Lung microvascular endothelial cell (primary cell): ENCODE results near the gene PLEKHG4. TPM values are rescaled to one million over a fixed set of nuclear protein-coding genes. Genes with fewer than 3 reads are reported as not detected.
A peak's percentile ranks its signal among the peaks of the same experiment; 100 is the strongest.

Experiments
- DNase-seq, 2 donors: peaks; one replicate each; pipeline versions ENCODE4 v3.0.0 to v3.0.0-alpha.2; 2010; ENCODE audit warnings: low read depth in 2 of 2
- total RNA-seq: library from RNA; depleted of rRNA; stranded (reverse); fragments of >200 nt; gene quantifications from 2 replicates; pipeline ENCODE4 v1.2.1, GENCODE V29; 2014

PLEKHG4 gene, protein sequence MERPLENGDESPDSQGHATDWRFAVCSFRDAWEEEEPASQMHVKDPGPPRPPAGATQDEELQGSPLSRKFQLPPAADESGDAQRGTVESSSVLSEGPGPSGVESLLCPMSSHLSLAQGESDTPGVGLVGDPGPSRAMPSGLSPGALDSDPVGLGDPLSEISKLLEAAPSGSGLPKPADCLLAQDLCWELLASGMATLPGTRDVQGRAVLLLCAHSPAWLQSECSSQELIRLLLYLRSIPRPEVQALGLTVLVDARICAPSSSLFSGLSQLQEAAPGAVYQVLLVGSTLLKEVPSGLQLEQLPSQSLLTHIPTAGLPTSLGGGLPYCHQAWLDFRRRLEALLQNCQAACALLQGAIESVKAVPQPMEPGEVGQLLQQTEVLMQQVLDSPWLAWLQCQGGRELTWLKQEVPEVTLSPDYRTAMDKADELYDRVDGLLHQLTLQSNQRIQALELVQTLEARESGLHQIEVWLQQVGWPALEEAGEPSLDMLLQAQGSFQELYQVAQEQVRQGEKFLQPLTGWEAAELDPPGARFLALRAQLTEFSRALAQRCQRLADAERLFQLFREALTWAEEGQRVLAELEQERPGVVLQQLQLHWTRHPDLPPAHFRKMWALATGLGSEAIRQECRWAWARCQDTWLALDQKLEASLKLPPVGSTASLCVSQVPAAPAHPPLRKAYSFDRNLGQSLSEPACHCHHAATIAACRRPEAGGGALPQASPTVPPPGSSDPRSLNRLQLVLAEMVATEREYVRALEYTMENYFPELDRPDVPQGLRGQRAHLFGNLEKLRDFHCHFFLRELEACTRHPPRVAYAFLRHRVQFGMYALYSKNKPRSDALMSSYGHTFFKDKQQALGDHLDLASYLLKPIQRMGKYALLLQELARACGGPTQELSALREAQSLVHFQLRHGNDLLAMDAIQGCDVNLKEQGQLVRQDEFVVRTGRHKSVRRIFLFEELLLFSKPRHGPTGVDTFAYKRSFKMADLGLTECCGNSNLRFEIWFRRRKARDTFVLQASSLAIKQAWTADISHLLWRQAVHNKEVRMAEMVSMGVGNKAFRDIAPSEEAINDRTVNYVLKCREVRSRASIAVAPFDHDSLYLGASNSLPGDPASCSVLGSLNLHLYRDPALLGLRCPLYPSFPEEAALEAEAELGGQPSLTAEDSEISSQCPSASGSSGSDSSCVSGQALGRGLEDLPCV
- 5.8 and 10.2 TPM in 2 replicates for total RNA-seq

DNA sequence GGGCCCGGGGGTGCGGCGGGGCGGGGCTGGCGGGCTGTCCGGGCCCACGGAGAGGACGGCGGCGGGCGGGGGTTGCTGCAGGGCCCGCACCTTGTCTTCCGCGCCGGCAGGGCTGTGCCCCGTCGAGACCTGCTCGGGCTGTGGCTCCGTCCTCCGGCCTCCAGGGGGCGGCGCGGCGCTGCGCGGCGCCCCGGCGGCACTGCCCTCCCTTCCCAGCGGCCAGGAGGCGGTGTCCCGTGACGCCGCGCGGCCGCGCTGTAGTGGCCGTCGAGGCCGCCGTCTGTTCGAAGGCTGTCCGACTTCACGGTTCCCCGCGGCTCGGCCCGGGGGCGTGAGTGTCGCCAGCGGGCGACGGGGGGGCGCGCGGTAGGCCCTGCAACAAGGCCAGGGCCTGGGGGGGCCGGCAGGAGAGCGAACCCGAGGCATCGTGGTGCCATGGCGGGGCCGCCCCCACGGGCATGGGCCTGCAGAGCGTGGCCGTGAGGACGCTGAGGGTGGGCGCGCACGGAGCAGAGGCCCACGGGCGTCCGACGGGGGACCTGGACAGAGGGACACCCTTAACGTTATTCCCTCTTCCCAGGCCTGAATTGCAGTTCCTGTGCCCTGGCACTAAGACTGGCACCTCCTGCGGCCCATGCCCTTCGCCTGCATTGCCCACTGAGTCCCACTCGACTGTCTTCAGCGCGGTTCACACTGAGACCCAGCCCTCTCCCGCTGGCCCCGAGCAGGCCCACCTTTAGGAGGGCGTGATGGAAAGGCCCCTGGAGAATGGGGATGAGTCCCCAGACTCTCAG is at the start of gene PLEKHG4:
PLEKHG4 (plus strand) TSS at position 237 of the 794 bp plus-strand sequence; CDS start at position 750, 513 bp downstream.
- DNase-seq, result peak; percentile 82 to 83

DNA sequence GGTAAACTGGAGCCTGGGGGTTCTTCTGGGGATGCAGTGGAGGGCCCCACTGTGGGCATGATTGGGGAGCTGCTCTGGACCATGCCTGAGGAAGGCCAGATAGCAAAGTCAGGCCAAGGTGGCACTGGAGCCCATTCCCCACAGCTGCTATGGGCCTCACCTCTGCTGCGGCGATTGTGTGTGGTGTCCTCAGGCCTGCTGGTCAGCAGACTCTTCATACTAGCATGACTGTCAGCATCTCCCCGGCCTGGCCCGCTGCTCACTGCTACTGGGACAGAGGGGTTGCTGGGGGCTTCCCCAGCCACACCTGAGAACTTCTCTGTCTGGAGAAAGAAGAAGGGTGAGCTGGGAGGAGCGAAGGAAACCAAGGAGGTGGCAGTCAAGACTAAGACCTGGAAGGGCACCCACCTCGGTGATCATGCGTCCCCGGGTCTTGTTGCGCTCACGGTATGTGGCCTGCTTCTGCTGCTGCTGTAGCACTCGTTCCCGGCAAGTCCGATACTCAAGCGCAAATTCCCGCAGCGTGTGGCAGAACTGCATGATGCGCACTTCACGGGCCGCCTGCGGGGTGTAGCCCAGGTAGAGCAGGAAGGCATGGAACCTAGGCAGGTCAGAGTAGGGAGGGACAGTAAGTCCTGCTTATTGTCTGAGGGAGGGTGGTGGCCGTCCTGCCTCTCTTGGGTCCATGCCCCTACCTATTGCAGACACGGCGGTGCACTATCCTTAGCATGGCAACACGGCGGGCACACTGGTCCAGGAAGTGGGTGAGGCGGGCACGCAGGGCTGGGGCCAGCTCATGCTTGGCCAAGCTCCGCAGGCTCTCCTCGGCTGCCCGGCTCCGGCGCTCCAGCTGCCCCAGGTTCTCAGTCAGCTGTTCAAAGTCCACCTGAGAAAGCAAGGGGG is 49.2 kb upstream of the PLEKHG4 start:
- no peak for DNase-seq

DNA sequence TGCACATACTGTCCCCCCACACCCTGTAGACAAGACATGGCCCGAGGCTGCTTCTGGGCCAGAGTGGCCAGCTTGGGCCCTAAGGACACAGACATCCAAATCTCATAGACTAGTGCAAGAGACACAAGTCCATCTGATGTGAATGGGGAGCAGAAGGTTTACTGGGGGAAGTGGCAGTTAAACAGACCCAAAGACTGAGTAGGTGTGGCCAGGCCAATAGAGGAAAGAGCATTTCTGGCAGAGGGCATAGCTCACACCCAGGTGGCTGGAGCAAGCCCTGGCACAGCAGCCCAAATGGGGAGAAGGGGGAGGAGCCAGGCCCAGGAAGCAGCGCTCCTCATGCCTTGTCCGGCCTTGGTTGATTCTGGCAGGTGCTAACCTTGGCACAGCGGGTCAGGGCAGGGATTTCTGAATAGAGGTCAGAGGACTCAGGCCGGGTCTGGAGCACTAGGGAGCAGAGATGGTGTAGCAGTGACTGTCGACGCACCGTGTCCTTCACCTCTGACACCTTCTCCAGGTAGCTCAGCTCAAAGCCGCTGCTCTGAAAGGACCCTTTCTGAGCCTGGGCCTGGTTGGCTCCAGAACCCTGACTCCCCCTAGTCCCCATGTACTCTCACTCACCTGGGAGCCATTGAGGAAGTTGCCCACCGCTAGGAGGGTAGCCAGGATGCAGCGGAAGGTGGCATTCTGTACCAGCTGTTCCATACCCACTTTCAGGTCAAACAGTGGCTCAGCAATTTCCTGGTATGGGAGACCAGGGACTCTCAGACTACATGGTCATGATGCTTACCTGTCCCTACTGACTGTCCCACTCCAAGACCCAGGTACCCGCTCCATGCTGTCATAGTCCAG is 48.3 kb upstream of the PLEKHG4 start:
- DNase-seq, result no peak

DNA sequence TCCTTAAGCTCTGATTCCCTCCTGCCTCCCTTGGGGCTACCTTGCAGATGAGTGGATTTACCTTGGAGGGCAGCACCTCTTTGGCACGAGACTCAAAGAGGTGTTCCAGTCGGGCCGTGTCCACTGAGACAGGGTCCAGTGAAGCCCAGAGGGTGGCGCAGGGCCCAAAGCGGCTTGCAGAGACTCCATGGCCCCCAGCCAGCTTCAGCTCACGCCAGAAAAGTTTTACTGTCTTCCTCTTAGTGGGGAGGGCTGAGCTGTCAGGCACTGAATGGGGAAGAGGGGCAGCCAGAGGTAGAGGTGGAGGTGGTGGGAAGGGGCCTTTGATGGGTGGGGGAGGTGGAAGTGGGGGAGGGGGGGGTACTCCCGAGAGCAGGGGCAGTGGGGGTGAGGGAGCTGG is 45.7 kb upstream of the PLEKHG4 start:
- DNase-seq, result no peak

DNA sequence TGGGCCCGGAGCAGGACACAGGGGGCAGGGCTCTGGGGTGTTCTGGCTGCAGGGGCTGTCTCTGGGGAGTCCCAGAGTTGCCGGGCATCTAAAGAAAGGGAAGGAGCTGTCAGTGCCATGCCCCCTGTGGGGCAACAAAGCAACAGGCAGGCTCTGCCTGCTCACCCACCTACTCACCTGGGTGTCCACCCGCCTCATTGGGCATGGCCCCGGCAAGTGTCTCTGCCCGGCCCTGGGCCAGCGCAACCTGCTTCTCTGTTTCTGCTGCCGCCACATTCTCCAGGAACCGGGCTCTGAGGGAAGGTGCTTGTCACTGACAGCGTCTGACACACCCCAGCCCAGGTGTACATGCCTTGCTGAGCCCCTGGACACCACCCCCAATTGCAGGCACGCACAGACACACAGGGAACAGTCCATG is 45.1 kb upstream of the PLEKHG4 start:
- DNase-seq, result no peak

DNA sequence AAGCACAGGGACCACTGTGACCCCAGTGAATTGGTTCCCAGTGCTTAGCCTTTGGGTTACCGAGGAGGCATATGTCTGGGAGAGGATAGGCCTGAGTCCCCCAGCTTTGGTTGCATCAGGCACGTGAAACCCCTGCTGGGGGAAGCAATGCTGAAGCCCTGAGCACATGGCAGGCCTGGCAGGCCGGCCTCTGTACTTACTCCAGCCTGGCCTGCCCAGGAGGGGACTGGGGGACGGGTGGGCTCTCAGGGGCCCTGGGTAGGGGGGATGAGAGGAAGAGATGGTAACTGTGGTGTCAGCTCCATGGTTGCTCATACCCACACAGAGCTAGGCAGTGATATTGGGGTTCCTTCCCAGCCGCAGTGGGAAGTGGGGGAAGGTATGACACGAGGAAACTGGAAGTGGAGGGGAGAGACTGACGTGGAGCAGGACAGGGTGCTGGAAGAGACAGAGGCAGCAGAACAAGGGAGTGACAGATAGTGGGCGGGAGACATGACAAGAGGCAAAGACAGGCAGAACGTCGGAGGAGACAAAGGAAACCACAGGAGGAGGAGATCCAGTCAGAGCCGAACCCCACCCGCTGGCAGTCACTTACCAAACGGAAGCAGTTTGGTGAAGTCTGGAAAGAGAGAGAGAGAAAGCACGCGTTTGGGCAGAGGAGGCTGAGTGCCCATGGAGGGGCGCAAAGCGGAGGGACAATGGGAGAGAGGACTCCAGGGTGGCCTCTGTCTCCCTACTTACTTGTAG is 43.3 kb upstream of the PLEKHG4 start:
- no peak for DNase-seq

DNA sequence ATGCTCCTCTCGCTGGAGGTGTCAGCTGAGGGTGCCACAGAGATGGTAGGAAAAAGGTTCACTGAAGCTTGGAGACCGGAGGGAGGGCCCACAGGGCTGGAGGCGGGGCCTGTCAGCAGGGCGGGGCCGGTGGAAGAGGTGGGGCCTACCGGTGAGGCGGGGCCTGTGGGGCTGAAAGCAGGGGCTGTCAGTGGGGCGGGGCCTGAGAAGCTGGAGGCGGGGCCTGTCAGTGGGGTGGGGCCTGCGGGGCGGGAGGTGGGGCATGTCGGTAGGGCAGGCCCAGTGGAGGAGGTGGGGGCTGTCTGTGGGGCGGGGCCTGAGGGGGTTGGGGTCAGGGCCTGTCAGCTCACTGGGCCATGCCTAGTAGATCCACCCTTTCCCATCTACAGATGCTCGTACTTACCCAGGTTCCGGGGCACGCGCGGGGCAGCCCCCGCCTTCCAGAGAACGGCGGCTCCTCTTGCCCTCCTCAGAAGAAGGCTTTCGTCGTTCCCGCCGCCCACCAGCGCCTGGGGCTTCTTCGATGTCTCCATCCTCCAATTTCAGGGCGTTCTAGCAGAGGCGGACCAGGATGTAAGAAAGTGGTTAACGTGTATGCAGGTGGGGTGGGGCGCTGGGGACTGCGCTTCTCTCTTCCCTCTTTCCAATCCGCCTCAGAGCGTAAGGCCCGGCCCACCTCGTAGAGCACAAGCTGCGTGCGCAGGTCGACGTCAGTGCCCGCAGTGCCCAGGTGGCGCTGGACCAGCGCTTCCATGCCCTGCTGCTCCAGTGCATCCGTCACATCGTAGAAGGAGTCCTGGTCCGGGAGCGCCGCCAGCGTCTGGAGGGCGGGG is 42.6 kb upstream of the PLEKHG4 start:
- DNase-seq, result peak; percentile 72 to 77

DNA sequence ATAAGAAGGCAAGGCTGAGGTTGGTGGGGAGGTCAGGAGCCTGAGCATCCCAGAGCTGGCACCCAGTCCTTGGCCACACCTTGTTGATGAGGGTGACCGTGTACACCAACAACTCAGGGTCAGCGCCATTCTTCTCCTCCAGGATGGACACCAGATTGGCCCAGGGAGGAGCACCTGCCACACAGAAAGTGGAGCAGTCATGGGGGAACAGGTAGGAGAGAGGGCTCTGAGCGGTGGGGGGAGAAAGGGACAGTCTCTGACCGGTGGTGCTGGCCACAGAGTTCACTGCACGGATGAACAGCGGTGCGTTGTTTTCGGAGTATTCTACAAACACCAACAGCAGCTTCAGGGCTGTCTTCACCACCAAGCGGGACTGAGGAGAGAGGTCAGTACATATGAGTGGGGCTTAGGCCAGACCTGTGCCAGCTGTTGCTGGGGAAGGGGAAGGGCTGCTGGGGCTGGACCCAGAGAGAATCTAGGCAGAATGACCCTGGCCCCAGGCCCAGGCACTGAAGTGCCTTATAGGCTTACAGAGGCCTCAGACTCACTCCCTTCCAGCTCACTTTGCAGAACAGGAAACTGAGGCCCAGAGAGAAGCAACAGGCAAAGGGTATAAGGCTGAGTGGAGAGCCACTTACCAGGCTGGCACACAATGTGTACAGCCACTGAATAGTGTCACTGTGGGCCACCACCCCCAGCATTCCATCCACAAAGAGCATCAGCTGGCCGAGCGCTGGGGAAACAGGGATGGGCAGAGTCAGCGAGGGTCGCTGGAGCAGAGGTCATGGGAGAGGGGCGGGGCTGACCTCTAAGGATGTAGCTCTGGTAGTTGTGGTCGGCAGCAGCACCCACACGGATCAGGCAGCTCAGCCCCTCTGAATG is 41.7 kb upstream of the PLEKHG4 start:
- DNase-seq, result no peak

DNA sequence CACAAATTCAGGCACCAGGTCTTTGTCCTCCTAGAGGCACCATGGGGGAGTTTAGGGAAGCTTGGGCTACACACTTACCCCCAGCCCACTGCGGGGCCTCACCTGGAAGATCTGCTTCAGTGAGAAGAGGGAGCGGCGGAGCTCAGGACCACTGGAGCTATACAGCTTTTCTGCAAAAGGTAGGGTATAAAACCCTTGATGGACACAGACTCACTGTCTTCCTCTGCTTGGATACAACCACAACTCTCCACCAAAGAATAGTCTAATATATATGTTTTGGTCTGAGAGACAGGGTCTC is 41.1 kb upstream of the PLEKHG4 start:
- DNase-seq, result no peak

DNA sequence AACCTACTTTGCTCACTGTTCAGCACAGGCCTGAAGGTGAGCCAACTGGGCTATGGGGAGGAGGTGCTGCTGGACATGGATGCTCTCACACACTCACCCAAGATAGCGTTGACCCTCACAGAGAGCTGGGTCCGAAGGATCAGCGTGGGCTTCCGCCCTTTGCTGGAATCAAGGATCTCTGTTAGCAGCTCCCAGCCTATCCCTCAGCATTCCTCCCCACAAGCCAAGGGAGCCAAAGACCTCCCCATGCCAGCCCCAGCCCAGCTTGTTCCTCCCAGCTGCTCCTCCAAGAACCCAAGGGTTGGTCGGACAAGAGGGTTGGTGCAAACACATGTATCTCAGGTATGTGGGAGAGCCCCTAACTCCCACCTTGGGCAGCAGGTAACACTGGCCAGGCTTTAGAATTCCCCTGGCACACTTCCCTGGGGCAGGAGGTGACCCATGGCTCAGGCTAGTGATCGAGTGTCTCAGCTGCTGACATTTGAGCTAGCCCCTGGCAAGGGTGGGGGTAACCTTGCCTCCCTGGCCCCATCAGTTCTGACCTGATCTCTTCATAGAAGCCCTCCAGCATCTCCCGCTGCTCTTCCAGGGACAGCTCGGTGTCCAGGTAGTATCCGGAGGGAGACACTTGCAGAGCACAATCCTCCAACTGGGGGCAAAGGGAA is 40.4 kb upstream of the PLEKHG4 start:
- DNase-seq, result no peak

DNA sequence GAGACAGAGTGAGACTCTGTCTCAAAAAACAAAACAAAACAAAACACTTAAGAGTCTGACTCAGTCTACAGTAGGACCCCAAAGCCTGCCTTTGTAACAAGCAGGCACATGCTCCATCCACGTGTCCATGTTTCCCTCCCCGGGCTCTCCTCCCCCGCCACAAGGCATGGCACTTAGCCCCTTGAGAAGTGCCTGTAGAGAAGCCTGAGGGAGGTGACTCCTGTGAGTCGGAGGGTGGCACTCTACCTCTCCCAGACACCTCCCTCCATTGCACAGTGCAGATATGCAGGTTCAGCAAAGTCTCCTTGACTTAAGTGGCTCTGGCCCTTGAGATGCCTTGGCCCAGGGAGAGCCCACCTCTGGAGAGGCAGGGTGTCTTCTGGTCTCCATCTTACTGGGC is 38.8 kb upstream of the PLEKHG4 start:
- DNase-seq, result no peak

DNA sequence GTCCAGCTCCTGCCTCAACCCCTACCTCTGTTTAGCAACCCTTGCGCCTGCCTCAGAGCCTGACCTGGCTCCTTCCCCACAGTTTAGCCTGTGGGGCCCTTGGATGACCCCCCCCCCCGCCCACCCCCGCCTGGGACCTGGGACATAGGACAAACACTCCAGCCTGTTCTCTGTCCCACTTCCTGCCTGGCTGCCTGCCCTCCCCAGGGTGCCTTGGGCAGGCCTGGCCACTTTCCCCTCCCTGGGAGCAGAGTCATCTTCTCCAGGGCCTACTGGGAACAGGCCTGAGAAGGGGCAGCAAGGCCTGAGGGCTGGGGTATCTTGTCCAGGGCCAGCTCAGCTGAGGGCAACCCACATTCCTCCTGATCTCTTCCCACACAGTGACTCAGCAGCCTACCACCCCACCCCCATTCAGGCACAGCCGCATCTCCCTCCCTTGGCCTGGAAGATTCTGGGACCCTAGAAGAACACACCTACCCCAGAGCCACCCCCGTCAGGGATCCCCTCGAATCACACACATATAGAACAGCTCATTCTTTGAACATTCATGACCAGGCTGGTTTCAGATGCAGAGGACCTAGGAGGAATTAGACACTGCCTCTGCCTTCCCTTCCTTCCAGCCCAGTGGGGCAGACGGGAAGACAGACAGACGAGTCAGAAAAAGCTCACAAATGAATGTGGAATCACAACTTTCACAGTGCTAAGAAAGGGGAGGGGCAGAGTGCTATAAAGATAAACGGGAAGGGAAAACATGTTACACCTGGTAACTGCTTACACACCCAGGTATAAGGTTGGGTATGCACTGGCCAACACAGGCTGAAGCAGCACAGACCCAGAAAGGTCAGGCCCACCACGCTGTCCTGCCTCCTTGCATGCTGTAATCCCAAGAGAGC is 38.1 kb upstream of the PLEKHG4 start:
- DNase-seq, result peak; percentile 48 to 64

DNA sequence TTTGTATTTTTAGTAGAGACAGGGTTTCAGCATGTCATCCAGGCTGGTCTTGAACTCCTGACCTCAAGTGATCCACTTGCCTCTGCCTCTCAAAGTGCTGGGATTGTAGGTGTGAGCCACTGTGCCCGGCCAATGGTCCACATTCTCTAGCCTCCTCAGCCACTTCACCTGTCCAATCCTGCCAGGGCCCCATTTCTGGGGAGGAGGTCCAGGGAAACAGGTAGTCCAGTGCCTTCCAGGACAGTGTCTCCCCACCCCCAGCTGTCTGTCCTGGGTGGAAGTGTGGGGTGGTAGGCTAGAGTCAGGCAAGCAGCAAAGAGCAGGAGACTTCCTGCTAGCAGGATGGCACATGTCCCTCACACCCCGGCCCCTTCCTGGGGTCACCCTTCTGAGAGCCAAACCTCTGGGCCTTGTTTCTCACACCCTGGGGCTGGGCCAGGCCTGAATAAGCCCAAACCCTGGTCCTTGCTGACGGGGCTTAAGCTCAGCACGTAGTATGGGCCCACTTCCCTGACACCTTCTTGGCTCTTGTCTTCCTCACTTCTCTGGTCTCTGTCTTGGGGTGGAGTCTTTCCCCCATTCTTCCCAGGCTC is 37.1 kb upstream of the PLEKHG4 start:
- no peak for DNase-seq

DNA sequence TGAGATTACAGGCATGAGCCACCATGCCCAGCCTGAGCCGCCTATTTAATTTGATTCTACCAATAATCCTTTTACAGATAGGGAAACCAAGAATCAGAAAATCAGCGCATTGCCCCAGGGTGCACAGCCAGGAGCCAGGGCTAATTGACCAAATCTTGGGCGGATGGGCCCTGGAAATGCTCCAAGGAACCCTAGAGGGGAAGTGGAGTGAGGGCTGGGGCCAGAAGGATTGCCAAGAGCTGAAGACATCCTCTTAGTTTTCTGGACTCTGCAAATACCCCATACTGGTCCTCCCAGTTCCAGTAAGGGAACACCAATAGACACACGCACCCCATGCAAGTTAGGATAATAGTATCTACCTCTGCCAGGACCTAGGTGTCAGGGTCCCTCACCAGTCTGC is 35.9 kb upstream of the PLEKHG4 start:
- DNase-seq, result no peak
